GM12878 (cell line): Measurements from ENCODE around the gene GLP1R. TPM values are rescaled to one million over a fixed set of nuclear protein-coding genes. Genes with fewer than 3 reads are reported as not detected.
"Not testable (repeated sequence)": the region's sequence is repeated elsewhere in the genome, so short reads cannot be mapped to it uniquely, and the experiment has no call there.

Experiments
- ATAC-seq: fragments of 200-7000 bp; cut with Tn5 transposase; 3 replicates; pipeline ENCODE4 v1.9.1; 2020; ENCODE audit warnings: mild to moderate bottlenecking, moderate library complexity
- BruUV-seq: library from RNA; stranded (reverse); fragments of 400-500 nt; replicated peaks from 2 replicates; lab custom pipeline; 2021; lab: Mats Ljungman, UMichigan
- CTCF ChIA-PET: fragments of 300-600 bp; sonication (Branson Sonifier 250); formaldehyde crosslinking; extraction: SDS; loops from one replicate; lab custom pipeline; 2021; ENCODE audit warnings: inconsistent platforms; lab: Yijun Ruan, JAX
- POLR2A ChIA-PET: fragments of 350-600 bp; formaldehyde crosslinking; extraction: SDS; loops from one replicate; lab custom pipeline; 2021; ENCODE audit warnings: inconsistent platforms; lab: Charles Lee
- RAD21 ChIA-PET: fragments of 300-600 bp; sonication (Branson Sonifier 250); formaldehyde crosslinking; loops from one replicate; lab custom pipeline; 2023; ENCODE audit warnings: antibody characterized with exemption; ENCODE audit not compliant: unreplicated experiment; lab: Charles Lee
- SMC1A ChIA-PET: fragments of 300-600 bp; sonication (Branson Sonifier 250); formaldehyde crosslinking; loops from one replicate; lab custom pipeline; 2023; ENCODE audit not compliant: unreplicated experiment, uncharacterized antibody; lab: Charles Lee
- DNase-seq: peaks from one replicate; pipeline ENCODE4 v3.0.0-alpha.2; 2011; ENCODE audit warnings: low read depth, low spot score
- FAIRE-seq: peaks from 3 replicates; lab custom pipeline; 2011; peaks lifted over from hg19 to GRCh38; lab: Jason Lieb, UNC
- H2AFZ ChIP-seq: 2 replicates; pipeline ENCODE4 v1.6.0; 2011; ENCODE audit warnings: low read depth, low read length, control low read depth; ENCODE audit not compliant: control insufficient read depth
- H3K27ac ChIP-seq: 2 replicates; pipeline ENCODE4 v1.5.1; 2011; ENCODE audit warnings: control low read depth; ENCODE audit not compliant: control insufficient read depth, insufficient read depth
- H3K27me3 ChIP-seq, 2 experiments: replicated peaks in 1 of 2; 2 replicates each; pipeline versions ENCODE4 v1.6.0 to v1.6.1; 2011; ENCODE audit warnings: low read length in 1 of 2; ENCODE audit not compliant: control insufficient read depth in 2 of 2, insufficient read depth in 2 of 2
- H3K36me3 ChIP-seq, 2 experiments: 2 replicates each; pipeline ENCODE4 v1.5.1; 2011; ENCODE audit warnings: low read length in 1 of 2; ENCODE audit not compliant: control insufficient read depth in 2 of 2, insufficient read depth in 2 of 2
- H3K4me1 ChIP-seq: 2 replicates; pipeline ENCODE4 v1.6.1; 2011; ENCODE audit warnings: mild to moderate bottlenecking, low read length, moderate library complexity, mixed read lengths; ENCODE audit not compliant: control insufficient read depth, insufficient read depth
- H3K4me2 ChIP-seq: 2 replicates; pipeline ENCODE4 v1.6.0; 2011; ENCODE audit warnings: control low read depth; ENCODE audit not compliant: control insufficient read depth, insufficient read depth
- H3K4me3 ChIP-seq: fragments of 200-600 bp; sonication (generic); 2 replicates; pipeline ENCODE4 v1.5.1; 2016
- H3K79me2 ChIP-seq: 2 replicates; pipeline ENCODE4 v1.6.0; 2011; ENCODE audit warnings: low read length; ENCODE audit not compliant: control insufficient read depth, insufficient read depth
- H3K9ac ChIP-seq: 2 replicates; pipeline ENCODE4 v1.8.0; 2011; ENCODE audit warnings: low read length, control low read depth, mixed read lengths; ENCODE audit not compliant: control insufficient read depth, insufficient read depth
- H3K9me3 ChIP-seq: replicated peaks from 3 replicates; pipeline ENCODE4 v1.5.1; 2011; ENCODE audit warnings: mild to moderate bottlenecking, low read length; ENCODE audit not compliant: control insufficient read depth, insufficient read depth
- H4K20me1 ChIP-seq: 2 replicates; pipeline ENCODE4 v1.6.0; 2011; ENCODE audit not compliant: control insufficient read depth, insufficient read depth
- EGR1 ChIP-seq, 2 experiments: IDR thresholded peaks; 1 replicate in 1 of 2; 2 replicates in 1 of 2; pipeline ENCODE4 v1.6.1; 2011 to 2012; ENCODE audit warnings: low read depth in 2 of 2, low read length in 2 of 2, borderline replicate concordance in 1 of 2, mild to moderate bottlenecking in 1 of 2, moderate library complexity in 1 of 2
- ELK1 ChIP-seq: IDR thresholded peaks from 2 replicates; pipeline ENCODE4 v1.6.1; 2012; ENCODE audit warnings: low read depth, low read length, improper control_type of control experiment
- HDAC2 ChIP-seq: fragments of 200-600 bp; sonication (generic); IDR thresholded peaks from 2 replicates; pipeline ENCODE4 v1.6.1; 2017
- MAX ChIP-seq: IDR thresholded peaks from 2 replicates; pipeline ENCODE4 v1.6.1; 2012; ENCODE audit warnings: low read depth, low read length, improper control_type of control experiment
- MEF2A ChIP-seq: IDR thresholded peaks from 2 replicates; pipeline ENCODE4 v1.6.1; 2011; ENCODE audit warnings: low read depth, mild to moderate bottlenecking, low read length, moderate library complexity; ENCODE audit not compliant: insufficient read depth
- MTA3 ChIP-seq: IDR thresholded peaks from 2 replicates; pipeline ENCODE4 v1.6.1; 2012; ENCODE audit warnings: low read length, inconsistent platforms, borderline replicate concordance
- NFYB ChIP-seq: IDR thresholded peaks from 2 replicates; pipeline ENCODE4 v1.6.1; 2011; ENCODE audit warnings: low read depth, mild to moderate bottlenecking, low read length, improper control_type of control experiment, moderate library complexity; ENCODE audit not compliant: insufficient read depth
- NR2C2 ChIP-seq: IDR thresholded peaks from 2 replicates; pipeline ENCODE4 v1.6.1; 2011; ENCODE audit warnings: borderline replicate concordance, low read depth; ENCODE audit not compliant: control insufficient read depth, insufficient read length
- RUNX3 ChIP-seq: IDR thresholded peaks from 2 replicates; pipeline ENCODE4 v1.6.1; 2012; ENCODE audit warnings: low read length, inconsistent platforms
- SMC3 ChIP-seq: IDR thresholded peaks from 2 replicates; pipeline ENCODE4 v1.6.1; 2011; ENCODE audit warnings: low read length, improper control_type of control experiment, borderline replicate concordance
- SUPT20H ChIP-seq: IDR thresholded peaks from 2 replicates; pipeline ENCODE4 v1.6.1; 2011; ENCODE audit warnings: low read depth, mild to moderate bottlenecking, low read length, moderate library complexity, borderline replicate concordance; ENCODE audit not compliant: control insufficient read depth
- YBX1 ChIP-seq: fragments of 450-650 bp; IDR thresholded peaks from 2 replicates; pipeline ENCODE4 v1.6.1; 2016; ENCODE audit warnings: antibody characterized with exemption
- ZBED1 ChIP-seq: IDR thresholded peaks from 2 replicates; pipeline ENCODE4 v1.6.1; 2016; ENCODE audit warnings: borderline replicate concordance
- ZSCAN29 ChIP-seq: fragments of 450-650 bp; IDR thresholded peaks from 2 replicates; pipeline ENCODE4 v1.6.1; 2017; ENCODE audit warnings: mild to moderate bottlenecking, moderate library complexity
- WGBS: methylation state at CpG from one replicate; pipeline ENCODE4 v1.1.6; 2016; ENCODE audit warnings: low lambda C conversion rate; ENCODE audit not compliant: insufficient replicate concordance, insufficient coverage; ENCODE audit errors: missing lambda C conversion rate; 5-methylcytosine and 5-hydroxymethylcytosine counted together
- in situ Hi-C: fragments of 300-500 bp; cut with MboI; formaldehyde crosslinking; loops from 9 replicates; pipeline ENCODE4 v1.14.3; 2018; ENCODE audit warnings: mixed read lengths
- intact Hi-C: fragments of 100-400 bp; cut with micrococcal nuclease; formaldehyde crosslinking; loops from one replicate; pipeline ENCODE4 v1.14.2; 2022; ENCODE audit not compliant: unreplicated experiment
- polyA plus RNA-seq, 11 experiments: library from polyadenylated mRNA; depleted of rRNA in 4 of 11; unstranded in 6 of 11; stranded (reverse) in 5 of 11; fragments of >200 nt; fragmentation: Nextera tagmentation in 4 of 11; fragmentation: Illumina TruSeq in 1 of 11; extraction: Ambion mirVana in 4 of 11; extraction: Trizol in 1 of 11; gene quantifications; 1 replicate in 1 of 11; 2 replicates in 10 of 11; pipeline versions ENCODE4 v1.2.1 to v1.2.3, GENCODE V29; 2011 to 2016; ENCODE audit warnings: inconsistent platforms in 2 of 11, missing spikeins in 2 of 11, low read depth in 1 of 11
- total RNA-seq, 4 experiments: library from RNA; depleted of rRNA in 3 of 4; stranded (reverse); fragments of >200 nt in 3 of 4; fragmentation: Illumina TruSeq in 1 of 4; extraction: Trizol in 1 of 4; gene quantifications; 2 replicates each; pipeline versions ENCODE4 v1.2.1 to v1.2.3, GENCODE V29; 2013 to 2021

GLP1R gene
- total and polyA plus RNA-seq, 10 of the 15 experiments (the other 5 are each of a cell fraction or from before 2014, with no cell fraction given): 0.01 TPM; not detected in 9

- TF ChIP-seq YBX1: no peak
These were observed 80.3 kb downstream of the GLP1R start (continued) for GRCh38 chr6:39128832-39129231.

- RAD21 ChIA-PET: no interaction called here
- TF ChIP-seq ELK1: no peak
- no peak for TF ChIP-seq MTA3
- TF ChIP-seq HDAC2: no peak
- no peak for TF ChIP-seq ZBED1
- TF ChIP-seq SUPT20H: no peak
- no peak for TF ChIP-seq EGR1 (IDR thresholded peaks at IDR 0.05; ENCODE audit: borderline replicate concordance in 1 of 2, low read depth in 2 of 2, low read length in 2 of 2)
- no peak for TF ChIP-seq MAX
- no peak for TF ChIP-seq NR2C2
- TF ChIP-seq ZSCAN29: no peak
- TF ChIP-seq MEF2A: no peak
- TF ChIP-seq SMC3: no peak
- TF ChIP-seq NFYB: no peak
- TF ChIP-seq RUNX3: no peak
- no peak for TF ChIP-seq YBX1
- in situ Hi-C loops (no loop called here), intact Hi-C loops (no loop called here)
- no peak for ATAC-seq
- no peaks in the 10 kb centered on the region for H3K36me3 ChIP-seq
- H3K9ac ChIP-seq: no peak overlapping the region
- CTCF ChIA-PET: interaction anchor here (2.1 kb wide), 1 partner anchor 34 kb away, joined by 8 read pairs; no protein-coding TSS in a partner anchor
- no peak overlapping the region for H2AFZ ChIP-seq
- H3K4me3 ChIP-seq: no peak overlapping the region
- no peak overlapping the region for H3K27ac ChIP-seq
- no peak for DNase-seq
- 43% methylated on average over 1 of the region's 1 CpG for whole genome bisulfite sequencing
- BruUV-seq: no TSS peak
- no peaks in the 10 kb centered on the region for H3K4me1 ChIP-seq
- FAIRE-seq: no peak
- H3K4me2 ChIP-seq: no peak overlapping the region
- no peaks in the 10 kb centered on the region for H3K27me3 ChIP-seq
- SMC1A ChIA-PET: no interaction called here
- H3K79me2 ChIP-seq: no peaks in the 10 kb centered on the region
- no peaks in the 10 kb centered on the region; the same call in 2 of the 3 replicates for H3K9me3 ChIP-seq
- H4K20me1 ChIP-seq: no peaks in the 10 kb centered on the region
- POLR2A ChIA-PET: no interaction called here
These were observed 82.1 kb downstream of the GLP1R start for GRCh38 chr6:39130691-39131090.

- RAD21 ChIA-PET, H3K36me3 ChIP-seq, H4K20me1 ChIP-seq, H3K4me2 ChIP-seq, POLR2A ChIA-PET, FAIRE-seq, CTCF ChIA-PET, H3K4me1 ChIP-seq, H3K79me2 ChIP-seq, H2AFZ ChIP-seq, H3K9me3 ChIP-seq, SMC1A ChIA-PET, DNase-seq, in situ Hi-C loops, H3K27me3 ChIP-seq, H3K9ac ChIP-seq, intact Hi-C loops, BruUV-seq, ATAC-seq, H3K27ac ChIP-seq, H3K4me3 ChIP-seq: not testable (repeated sequence)
- WGBS: 21% methylated on average over 3 of the region's 3 CpGs
These were observed 86.2 kb downstream of the GLP1R start for GRCh38 chr6:39134761-39135160.
